ENCODE results near the gene SLC25A23. TPM values are rescaled to one million over a fixed set of nuclear protein-coding genes. Genes with fewer than 3 reads are reported as not detected.

Gene SLC25A23
- total RNA-seq, 1 experiment from 2014 or later: 42.9 TPM

DNA sequence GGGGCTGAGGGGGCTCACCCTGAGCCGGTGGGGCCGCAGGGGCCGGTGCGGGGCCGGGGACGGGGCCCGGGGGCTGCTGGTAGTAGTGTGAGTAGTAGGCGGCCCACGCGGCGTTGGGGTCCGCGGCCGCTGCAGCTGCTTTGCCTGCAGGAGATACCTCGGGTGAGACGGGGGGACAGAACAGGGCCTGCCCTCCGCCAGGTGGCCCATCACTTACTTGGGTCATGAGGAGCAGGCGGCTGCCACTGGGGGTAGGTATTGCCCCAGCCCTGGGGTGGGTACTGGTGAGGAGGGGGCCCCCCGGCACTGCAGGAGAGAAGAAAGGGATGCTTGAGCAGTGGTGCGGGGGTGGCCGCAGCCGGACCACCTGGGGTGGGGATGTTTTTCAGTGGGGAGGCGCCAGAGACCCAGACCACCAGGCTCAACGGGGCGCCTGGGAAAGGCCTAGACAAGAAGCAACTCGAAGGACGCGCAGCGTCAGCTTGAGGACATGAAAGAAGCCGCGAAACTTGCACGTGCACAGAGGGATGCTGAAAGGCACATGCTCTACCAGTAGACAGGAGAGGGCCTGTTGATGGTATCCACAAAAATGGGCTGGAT is 43.9 kb downstream of the SLC25A23 start:
- Histone ChIP-seq H2BK20ac (ENCODE audit: low read depth, low read length, poor library complexity, severe bottlenecking) (no peak overlapping the region), H2BK15ac (ENCODE audit: low read depth, low read length) (no peak overlapping the region), H3K27ac (ENCODE audit: insufficient read length, low read depth, low read length) (no peak overlapping the region), H3K23me2 (ENCODE audit: insufficient read length, low read depth, low read length, poor library complexity, severe bottlenecking) (no peaks in the 10 kb centered on the region), H3T11ph (ENCODE audit: low read length) (no peak overlapping the region), H2BK5ac (ENCODE audit: insufficient read length, low read length) (no peak overlapping the region), H2BK120ac (ENCODE audit: low read depth, low read length, poor library complexity, severe bottlenecking) (no peak overlapping the region), H2BK12ac (ENCODE audit: insufficient read length, low read depth, low read length) (no peak overlapping the region), H3K23ac (ENCODE audit: insufficient read length, low read depth, low read length) (no peak overlapping the region), H3K27me3 (ENCODE audit: insufficient read depth, low read length) (no peaks in the 10 kb centered on the region), H3K56ac (ENCODE audit: insufficient read length, low read depth, low read length) (no peak overlapping the region), H3K9ac (ENCODE audit: extremely low read depth, insufficient read length, low read length) (no peak overlapping the region), H3K4me1 (ENCODE audit: insufficient read depth, low read length) (no peaks in the 10 kb centered on the region), H3K4me2 (ENCODE audit: insufficient read depth, insufficient read length, low read length) (no peak overlapping the region), H3K79me1 (ENCODE audit: insufficient read depth, low read depth, low read length, poor library complexity, severe bottlenecking) (peaks cover 3% of the 10 kb centered on the region), H4K91ac (ENCODE audit: insufficient read length, low read depth, low read length) (no peak overlapping the region), H3K9me3 (ENCODE audit: control insufficient read depth, low read depth, low read length) (no peaks in the 10 kb centered on the region), H4K5ac (ENCODE audit: insufficient read length, low read depth, low read length) (no peak overlapping the region), H3K79me2 (ENCODE audit: insufficient read depth, low read length) (peaks cover 10% of the 10 kb centered on the region; the same call in 1 of the 2 replicates), H2AK5ac (ENCODE audit: insufficient read length, low read length) (no peak overlapping the region), H3K14ac (ENCODE audit: insufficient read depth, low read length) (no peak overlapping the region), H4K8ac (replicated peaks; ENCODE audit: insufficient read length, low read depth, low read length) (no peak overlapping the region), H3K18ac (ENCODE audit: insufficient read length, low read depth, low read length) (no peak overlapping the region), H3K4ac (ENCODE audit: low read depth, low read length) (no peak overlapping the region), H2AFZ (ENCODE audit: low read length) (no peak overlapping the region), H4K20me1 (ENCODE audit: control insufficient read depth, insufficient read depth, insufficient read length) (no peaks in the 10 kb centered on the region)
- no CpG with 5 or more reads among the region's 32 CpGs for WGBS (ENCODE audit: extremely low coverage, insufficient read length, low lambda C conversion rate)
- Mint-ChIP-seq H3K36me3 (ENCODE audit: insufficient read depth in 1 of 3, low read depth in 3 of 3) (peaks cover 37 to 75% (median 75%) of the 10 kb centered on the region in 3 experiments), H3K9me3 (no peaks in the 10 kb centered on the region; a peak in 1 of 5 replicates), H3K27ac (peak overlapping the region in 1 of 3 experiments; percentile 72; a peak in 1 of 7 replicates), H3K27me3 (ENCODE audit: low read depth) (no peaks in the 10 kb centered on the region), H3K4me3 (no peak overlapping the region), H3K4me1 (peaks cover 3 to 21% of the 10 kb centered on the region in 2 experiments)
- no peak for DNase-seq
- no peak for TF ChIP-seq CTCF (conservative IDR thresholded peaks at IDR 0.05)

Measured in H9 (cell line).